Measurements from ENCODE around the gene NDRG4.
A peak's percentile ranks its signal among the peaks of the same experiment; 100 is the strongest.

The NDRG4 gene

DNA sequence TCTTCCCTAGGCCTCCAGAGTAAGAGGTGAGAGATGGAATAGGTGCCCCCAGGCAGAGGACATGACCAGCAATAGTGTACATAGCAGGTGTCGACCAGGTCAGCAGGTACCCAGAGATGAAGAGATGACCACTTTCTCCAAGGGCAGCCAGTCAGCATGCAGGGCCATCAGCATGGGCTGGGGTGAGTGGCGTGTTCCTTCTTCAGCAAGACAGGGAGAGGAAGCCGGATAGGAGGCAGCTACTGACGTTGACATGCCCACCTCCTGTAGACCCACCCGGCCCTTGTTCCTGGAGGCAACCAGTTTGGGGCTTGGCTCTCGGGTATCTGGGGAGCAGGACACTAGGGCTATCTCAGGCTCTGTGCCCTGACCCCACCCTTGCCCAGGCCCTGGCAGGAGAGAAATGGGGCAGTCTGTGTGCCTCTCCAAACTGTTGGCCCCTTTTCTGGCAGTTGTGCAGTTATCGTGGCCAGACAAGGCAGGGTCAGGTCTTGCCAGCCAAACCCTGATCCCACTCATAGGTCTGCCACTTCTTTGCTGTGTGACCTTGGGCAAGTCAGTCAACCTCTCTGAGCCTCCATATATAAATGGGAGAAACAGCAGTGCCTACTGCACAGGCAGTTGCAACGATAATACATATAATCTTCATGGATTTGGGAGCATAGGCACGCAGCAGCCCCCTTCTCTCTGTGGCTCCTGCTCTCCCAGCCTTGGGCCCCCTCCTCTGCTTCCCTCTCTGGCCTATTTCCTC lies 1.4 kb upstream of the NDRG4 start:
- TF ChIP-seq, protein P1, sequence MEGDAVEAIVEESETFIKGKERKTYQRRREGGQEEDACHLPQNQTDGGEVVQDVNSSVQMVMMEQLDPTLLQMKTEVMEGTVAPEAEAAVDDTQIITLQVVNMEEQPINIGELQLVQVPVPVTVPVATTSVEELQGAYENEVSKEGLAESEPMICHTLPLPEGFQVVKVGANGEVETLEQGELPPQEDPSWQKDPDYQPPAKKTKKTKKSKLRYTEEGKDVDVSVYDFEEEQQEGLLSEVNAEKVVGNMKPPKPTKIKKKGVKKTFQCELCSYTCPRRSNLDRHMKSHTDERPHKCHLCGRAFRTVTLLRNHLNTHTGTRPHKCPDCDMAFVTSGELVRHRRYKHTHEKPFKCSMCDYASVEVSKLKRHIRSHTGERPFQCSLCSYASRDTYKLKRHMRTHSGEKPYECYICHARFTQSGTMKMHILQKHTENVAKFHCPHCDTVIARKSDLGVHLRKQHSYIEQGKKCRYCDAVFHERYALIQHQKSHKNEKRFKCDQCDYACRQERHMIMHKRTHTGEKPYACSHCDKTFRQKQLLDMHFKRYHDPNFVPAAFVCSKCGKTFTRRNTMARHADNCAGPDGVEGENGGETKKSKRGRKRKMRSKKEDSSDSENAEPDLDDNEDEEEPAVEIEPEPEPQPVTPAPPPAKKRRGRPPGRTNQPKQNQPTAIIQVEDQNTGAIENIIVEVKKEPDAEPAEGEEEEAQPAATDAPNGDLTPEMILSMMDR (IDR thresholded peaks at IDR 0.05; ENCODE audit: borderline replicate concordance, control extremely low read depth, extremely low read depth, insufficient read depth, missing control alignments), result no peak
- in situ Hi-C loops (cut with MboI; ENCODE audit: low sequenced_read_pairs, unreplicated experiment), result no loop called here
- no peak for DNase-seq (ENCODE audit: low spot score)

DNA sequence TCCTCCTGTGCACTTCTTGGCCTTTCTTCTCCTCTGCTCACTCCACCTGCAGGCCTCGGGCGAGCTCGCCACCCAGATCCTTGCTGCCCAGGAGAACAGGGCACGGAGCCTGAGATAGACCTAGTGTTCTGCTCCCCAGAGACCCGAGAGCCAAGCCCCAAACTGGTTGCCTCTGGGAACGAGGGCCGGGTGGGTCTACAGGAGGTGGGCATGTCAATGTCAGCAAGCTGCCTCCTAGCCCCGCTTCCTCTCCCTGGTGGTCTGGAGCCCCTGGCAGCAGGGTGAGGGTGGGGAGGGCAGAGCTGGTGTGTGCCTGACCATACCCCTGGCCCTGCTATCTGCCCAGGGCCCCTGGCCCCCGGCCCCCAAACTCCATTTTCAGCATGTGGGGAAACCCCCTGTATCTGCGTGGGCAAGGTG lies 841 bp upstream of the NDRG4 start:
- TF ChIP-seq, protein P1 (IDR thresholded peaks at IDR 0.05; ENCODE audit: borderline replicate concordance, control extremely low read depth, extremely low read depth, insufficient read depth, missing control alignments), result no peak
- in situ Hi-C loops (cut with MboI; ENCODE audit: low sequenced_read_pairs, unreplicated experiment), result no loop called here

DNA sequence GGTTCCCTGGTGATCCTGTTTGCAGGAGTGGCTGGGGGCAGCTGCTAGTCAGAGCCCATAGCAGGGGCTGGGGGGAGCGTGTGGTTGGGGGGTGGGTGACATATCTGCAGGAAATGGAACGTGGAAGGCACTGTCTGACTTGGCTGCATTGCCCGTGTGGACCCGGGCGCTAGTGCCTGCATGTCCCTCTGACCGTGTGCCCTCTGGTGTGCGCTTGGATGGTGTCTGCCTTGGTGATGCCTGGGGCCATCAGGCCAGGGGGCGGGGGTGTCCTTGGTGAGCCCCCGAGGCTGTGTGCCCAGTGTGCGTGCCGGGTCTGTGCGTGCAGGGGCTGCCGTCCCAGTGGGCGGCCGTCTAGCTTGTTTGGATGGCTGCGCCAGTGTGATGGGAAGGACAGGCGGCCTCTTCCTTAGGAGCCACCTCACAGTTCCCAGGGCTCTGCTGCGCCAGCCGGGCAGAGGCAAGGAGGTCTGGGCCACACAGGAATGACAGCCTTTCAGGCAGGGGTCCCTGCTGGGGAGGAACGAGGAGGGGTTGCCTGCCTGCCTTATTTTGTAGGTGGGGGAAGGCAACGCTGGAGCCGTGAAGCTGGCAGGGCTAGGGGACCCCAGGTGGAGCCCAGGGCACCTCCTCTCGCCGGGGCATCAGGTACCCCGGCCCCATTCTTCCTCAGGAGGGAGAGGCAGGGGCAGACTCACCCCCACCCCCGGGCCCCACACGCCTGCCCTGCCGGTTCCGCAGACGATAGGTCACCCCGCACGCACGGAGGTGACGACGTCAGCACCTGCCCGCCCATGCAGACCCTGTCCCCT lies 693 bp downstream of the NDRG4 start:
- DNase-seq (ENCODE audit: low spot score), result peak; percentile 47
- in situ Hi-C loops (cut with MboI; ENCODE audit: low sequenced_read_pairs, unreplicated experiment), result loop anchor here (10.0 kb wide), 1 partner anchor 254 kb away; no protein-coding TSS in a partner anchor
- TF ChIP-seq, protein P1 (IDR thresholded peaks at IDR 0.05; ENCODE audit: borderline replicate concordance, control extremely low read depth, extremely low read depth, insufficient read depth, missing control alignments), result no peak

More for the DNA sequence above, 841 bp upstream of the NDRG4 start:
- DNase-seq (ENCODE audit: low spot score), result no peak

DNA sequence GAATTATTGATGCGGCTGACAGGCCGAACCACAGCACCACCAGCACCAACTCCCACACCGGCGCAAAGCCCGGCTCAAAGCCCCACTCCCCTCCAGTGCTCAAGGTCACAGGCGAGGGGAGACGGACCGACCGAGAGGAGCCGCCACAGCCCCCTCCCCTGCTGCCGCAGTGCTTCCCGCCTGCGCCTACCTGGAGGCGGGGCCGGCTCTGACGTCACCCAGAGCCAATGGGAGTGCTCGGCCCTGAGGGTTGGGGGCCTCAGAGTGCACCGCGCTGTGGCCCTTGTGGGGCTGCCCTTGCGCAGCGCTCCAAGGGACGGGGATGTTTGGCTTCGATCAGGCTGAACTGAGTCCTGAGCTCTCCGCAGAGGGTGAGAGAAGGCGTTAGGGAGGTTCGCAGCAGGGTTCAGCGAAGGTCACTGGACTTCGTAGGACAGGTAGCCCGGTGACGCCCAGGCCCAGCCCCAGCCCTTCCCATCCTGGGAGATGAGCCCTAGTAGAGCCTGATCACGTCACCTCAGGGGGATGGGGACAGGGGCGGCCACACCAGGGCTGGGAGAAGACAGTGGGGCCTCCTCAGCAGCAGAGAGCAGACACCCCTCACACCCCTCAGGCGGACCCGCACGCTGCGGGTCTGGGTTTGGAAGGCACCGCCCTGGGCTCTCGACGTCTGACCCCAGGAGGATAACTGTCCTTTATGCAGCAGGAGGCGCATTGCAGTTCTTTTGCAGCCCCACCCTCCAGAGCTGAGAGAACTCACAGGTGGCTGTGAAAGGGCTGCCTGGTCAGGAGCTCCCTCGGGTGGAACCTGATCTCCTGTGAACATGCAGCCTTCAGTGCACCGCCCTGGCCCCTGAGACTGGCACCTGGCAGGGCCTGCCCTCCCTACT lies 1.5 kb downstream of the NDRG4 start:
- TF ChIP-seq, protein P1 (IDR thresholded peaks at IDR 0.05; ENCODE audit: borderline replicate concordance, control extremely low read depth, extremely low read depth, insufficient read depth, missing control alignments), result no peak
- in situ Hi-C loops (cut with MboI; ENCODE audit: low sequenced_read_pairs, unreplicated experiment), result loop anchor here (10.0 kb wide), 1 partner anchor 253 kb away; no protein-coding TSS in a partner anchor
- DNase-seq (ENCODE audit: low spot score), result peak; percentile 55

DNA sequence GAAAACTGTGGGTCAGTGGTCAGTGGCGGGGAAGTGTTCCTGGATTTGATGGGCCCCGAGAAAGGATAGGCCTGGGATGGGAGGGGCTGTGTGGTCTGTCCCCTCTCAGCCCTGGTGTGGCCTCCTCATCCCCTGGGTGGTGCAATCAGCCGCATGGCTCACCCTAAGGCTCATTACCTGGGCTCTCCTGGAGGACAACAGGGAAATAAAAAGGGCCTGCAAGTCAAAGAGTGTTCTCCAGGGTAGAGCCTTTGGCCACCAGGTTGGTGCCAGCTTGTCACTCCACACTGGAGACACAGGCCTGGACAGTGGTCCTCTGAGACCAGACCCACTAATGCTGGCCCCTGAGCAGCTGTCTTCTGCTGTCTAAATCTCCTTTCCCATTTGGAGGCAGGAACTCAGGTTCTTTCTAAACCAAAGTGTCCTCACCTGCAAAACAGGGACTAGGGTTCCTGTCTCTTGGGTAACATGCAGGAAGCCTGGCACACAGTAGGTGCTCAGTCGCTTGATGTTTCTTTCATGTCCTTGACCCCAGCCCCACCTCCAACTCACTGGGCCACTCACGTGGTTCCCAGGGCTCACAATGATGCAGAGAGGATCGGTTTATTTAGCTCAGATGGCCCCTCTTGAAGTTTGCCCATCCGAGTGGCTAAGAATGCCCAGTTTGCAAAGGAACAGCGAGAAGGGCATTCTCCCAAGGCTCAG lies 2.4 kb downstream of the NDRG4 start:
- DNase-seq (ENCODE audit: low spot score), result no peak
- in situ Hi-C loops (cut with MboI; ENCODE audit: low sequenced_read_pairs, unreplicated experiment), result loop anchor here (10.0 kb wide), 1 partner anchor 252 kb away; no protein-coding TSS in a partner anchor
- TF ChIP-seq, protein P1 (IDR thresholded peaks at IDR 0.05; ENCODE audit: borderline replicate concordance, control extremely low read depth, extremely low read depth, insufficient read depth, missing control alignments), result no peak

Measured in GM13976 (cell line).